WI38 (cell line): ENCODE results near the gene ZNF579.

Source experiments
- H3K4me3 ChIP-seq: 2 replicates; pipeline ENCODE4 v1.5.1; 2011; ENCODE audit warnings: low read depth, mild to moderate bottlenecking, control low read depth, low read length
- CTCF ChIP-seq: IDR thresholded peaks from 2 replicates; pipeline ENCODE4 v1.5.1; 2012; ENCODE audit warnings: low read depth, mild to moderate bottlenecking, control low read depth, low read length

ZNF579 gene

DNA sequence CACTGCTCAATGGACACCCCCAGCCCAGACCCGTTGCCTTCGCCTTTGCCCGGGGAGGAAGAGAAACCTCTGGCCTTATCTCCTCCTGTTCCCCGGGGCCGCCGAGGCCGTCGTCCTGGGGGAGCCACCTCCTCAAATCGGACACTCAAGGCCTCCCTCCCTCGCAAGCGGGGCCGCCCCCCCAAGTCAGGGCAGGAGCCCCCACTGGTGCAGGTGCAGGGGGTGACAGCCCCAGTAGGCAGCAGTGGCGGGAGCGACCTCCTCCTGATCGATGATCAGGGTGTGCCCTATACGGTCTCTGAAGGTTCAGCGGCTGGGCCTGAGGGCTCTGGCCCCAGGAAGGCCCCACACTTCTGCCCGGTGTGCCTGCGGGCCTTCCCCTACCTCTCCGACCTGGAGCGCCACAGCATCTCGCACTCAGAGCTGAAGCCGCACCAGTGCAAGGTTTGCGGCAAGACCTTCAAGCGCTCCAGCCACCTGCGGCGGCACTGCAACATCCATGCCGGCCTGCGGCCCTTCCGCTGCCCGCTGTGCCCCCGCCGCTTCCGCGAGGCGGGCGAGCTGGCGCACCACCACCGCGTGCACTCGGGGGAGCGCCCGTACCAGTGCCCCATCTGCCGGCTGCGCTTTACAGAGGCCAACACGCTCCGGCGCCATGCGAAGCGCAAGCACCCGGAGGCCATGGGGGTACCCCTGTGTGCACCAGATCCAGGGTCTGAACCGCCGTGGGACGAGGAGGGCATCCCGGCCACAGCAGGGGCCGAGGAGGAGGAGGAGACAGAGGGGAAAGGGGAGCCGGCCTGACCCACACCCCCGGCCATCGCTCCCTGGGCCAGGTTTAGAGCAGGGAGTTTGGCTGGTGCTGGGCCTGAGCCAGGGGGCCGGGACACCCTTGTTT lies 21.7 kb upstream of the ZNF579 start:
- TF ChIP-seq CTCF: no peak
- H3K4me3 ChIP-seq: no peak overlapping the region

DNA sequence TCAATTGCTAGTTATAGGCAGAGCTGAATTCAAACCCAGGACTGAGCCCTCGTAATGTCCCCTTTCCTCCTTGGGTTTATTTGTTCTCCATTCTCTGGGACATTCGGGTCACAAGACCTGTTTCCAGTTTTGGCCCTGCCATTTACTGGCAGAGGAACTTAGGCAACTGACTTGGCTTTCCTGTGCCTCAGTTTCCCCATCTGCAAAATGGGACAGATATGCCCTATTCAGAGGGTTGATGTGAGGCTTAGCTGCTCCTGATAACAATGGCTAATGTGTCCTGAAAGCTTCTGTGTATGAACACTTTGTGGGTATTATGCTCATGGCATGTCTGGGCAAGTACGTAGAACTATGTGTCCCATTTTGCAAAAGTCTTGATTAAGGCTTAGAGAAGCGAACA lies 20.4 kb upstream of the ZNF579 start:
- no peak for TF ChIP-seq CTCF
- H3K4me3 ChIP-seq: peak overlapping the region; percentile 83

DNA sequence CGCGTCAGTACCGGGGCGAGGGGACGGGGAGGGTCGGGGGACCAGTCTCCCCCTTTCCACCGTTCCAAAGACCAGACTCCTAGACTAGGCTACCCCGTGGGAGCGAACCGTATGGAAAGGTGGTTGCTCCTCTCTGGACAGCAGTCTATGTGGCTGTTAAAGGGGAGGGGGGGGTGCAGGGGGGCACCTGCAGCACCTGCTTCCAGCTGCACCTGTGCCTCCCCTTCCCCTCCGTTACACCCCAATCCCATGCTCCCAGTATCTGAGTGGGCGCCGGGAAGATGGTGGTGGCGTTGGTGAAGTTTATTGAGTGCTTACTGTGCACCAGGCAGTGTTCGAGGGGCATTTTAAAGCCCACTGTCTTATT lies 20.0 kb upstream of the ZNF579 start:
- no peak for TF ChIP-seq CTCF
- H3K4me3 ChIP-seq: peak overlapping the region; percentile 83

DNA sequence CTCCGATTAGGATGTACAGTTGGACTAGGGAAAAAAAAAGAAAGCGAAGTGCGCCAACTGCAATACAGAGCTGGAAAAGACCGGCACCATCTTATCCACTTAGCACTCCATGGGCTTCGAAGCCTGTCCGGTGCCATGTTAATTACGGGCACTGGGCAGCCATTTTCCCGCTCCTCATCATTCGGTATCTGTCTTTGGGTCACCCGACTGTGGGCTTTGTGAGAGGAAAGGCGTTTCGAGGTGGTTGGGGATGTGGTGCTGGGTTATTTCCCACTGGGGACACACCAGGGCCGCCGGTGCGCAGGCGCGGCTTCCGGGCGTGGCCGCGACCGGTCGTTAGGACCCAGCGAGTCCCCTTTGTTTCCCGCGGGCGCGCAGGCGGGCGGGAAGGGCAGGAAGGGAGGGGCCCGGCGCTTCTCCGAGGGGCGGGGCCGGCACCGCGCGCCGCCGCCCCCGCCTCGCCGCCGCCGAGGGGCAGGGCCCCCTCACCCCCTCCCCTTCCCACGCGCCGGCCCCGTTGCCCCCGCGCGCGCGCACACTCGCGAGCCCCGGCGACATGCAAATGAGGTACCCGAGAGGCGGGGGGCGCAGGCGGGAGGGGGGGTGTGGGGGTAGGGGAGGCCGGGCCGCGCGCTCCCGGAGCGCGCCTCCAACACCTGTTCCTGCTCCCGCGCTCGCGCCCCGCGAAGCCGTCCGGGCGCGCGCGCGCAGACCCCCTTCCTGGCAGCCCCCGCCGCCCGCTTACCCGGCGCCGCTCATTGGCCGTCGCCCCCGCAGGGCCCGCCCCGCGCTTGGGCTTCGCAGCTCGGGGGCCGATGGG lies 19.4 kb upstream of the ZNF579 start, which contains the start of gene ZNF524:
Gene ZNF524, plus strand, starts transcription at position 447 of the 820 bp plus-strand sequence. CDS start 1,825 bp downstream, outside the sequence.
- peak within 1 kb of the TSS; percentile 83 for H3K4me3 ChIP-seq
- no peak for TF ChIP-seq CTCF

DNA sequence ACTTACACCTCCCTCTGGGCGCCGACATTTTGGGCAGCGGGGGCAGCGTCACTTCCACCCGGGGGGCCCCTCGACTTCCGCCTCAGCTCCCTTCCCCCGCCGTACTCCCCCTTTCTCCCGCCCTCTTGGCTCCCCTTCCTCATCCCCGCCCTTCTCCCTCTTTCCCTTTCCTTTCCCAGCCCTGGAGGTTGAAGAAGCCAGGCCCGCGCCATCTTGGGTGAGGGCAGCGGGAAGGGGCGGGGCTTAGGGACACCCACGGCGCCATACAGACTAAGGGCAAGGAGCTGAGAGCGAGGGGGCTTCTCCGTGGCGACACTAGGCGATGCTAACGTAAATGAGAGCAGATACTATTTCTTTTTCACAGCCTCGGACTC lies 18.8 kb upstream of the ZNF579 start, which contains the start of gene FIZ1:
Gene FIZ1, minus strand, starts transcription at position 50 of the 374 bp plus-strand sequence. CDS start 1,652 bp downstream, outside the sequence.
- H3K4me3 ChIP-seq: peak within 1 kb of the TSS; percentile 83
- no peak for TF ChIP-seq CTCF

- H3K4me3 ChIP-seq: peak overlapping the region; percentile 83
- no peak for TF ChIP-seq CTCF
Measured at GRCh38 chr19:55598719-55599467, 18.2 kb upstream of the ZNF579 start.
